Ovary (tissue), 9 donors: ENCODE data around the gene IRF9. TPM values are rescaled to one million over a fixed set of nuclear protein-coding genes. Genes with fewer than 3 reads are reported as not detected.

Experiments
- DNase-seq, 5 donors: peaks; one replicate each; pipeline ENCODE4 v3.0.0-alpha.2; 2019 to 2020
- H3K27ac ChIP-seq, 2 donors: fragments of 200-600 bp; one replicate each; pipeline versions ENCODE4 v1.5.1 to v1.8.0; 2019 to 2022
- H3K27me3 ChIP-seq: fragments of 200-600 bp; one replicate; pipeline ENCODE4 v1.8.0; 2022
- H3K36me3 ChIP-seq: fragments of 200-600 bp; sonication (generic); one replicate; pipeline ENCODE4 v1.5.1; 2019
- H3K4me1 ChIP-seq: one replicate; pipeline ENCODE4 v1.8.1; 2013; ENCODE audit warnings: mild to moderate bottlenecking, moderate library complexity; ENCODE audit not compliant: insufficient read depth
- H3K4me3 ChIP-seq: fragments of 200-600 bp; sonication (generic); one replicate; pipeline ENCODE4 v1.5.1; 2017
- H3K9me3 ChIP-seq, 2 donors: fragments of 200-600 bp in 1 of 2; sonication (generic) in 1 of 2; one replicate each; pipeline versions ENCODE4 v1.5.1 to v1.8.1; 2013 to 2019; ENCODE audit warnings: mild to moderate bottlenecking in 1 of 2, moderate library complexity in 1 of 2
- CTCF ChIP-seq, 3 donors: fragments of 450-650 bp in 2 of 3; fragments of 200-600 bp in 1 of 3; IDR thresholded peaks; one replicate each; pipeline versions ENCODE4 v1.5.1 to v1.8.0; 2016 to 2022; ENCODE audit warnings: antibody characterized with exemption in 3 of 3, mild to moderate bottlenecking in 1 of 3
- EP300 ChIP-seq: sonication (generic); formaldehyde crosslinking; IDR thresholded peaks from one replicate; pipeline ENCODE4 v1.6.1; 2017; ENCODE audit warnings: antibody characterized with exemption
- POLR2A ChIP-seq: fragments of 450-650 bp; IDR thresholded peaks from one replicate; pipeline ENCODE4 v1.6.1; 2017; ENCODE audit warnings: antibody characterized with exemption, mild to moderate bottlenecking, moderate library complexity
- WGBS, 3 donors: extraction: QIAGEN DNeasy Blood & Tissue Kit in 1 of 3; methylation state at CpG; one replicate each; pipeline versions ENCODE4 v1.1.5 to v1.1.7; 2013 to 2017; 5-methylcytosine and 5-hydroxymethylcytosine counted together
- intact Hi-C, 4 donors: fragments of 100-400 bp; cut with DNase I; formaldehyde crosslinking; loops; one replicate each; pipeline versions ENCODE4 v1.11.0 to v1.15.1; 2022 to 2023
- polyA plus RNA-seq, 2 donors: library from polyadenylated mRNA; stranded (reverse); fragments of 200-250 nt in 1 of 2; fragments of 350-450 nt in 1 of 2; fragmentation: Illumina TruSeq in 1 of 2; extraction: RNeasy Lipid Tissue Mini Kit (QIAGEN cat#74804) in 1 of 2; gene quantifications; one replicate each; pipeline ENCODE4 v1.2.3, GENCODE V29; 2013 to 2014
- total RNA-seq, 7 donors: library from RNA; depleted of rRNA in 2 of 7; stranded (reverse); fragments of >200 nt in 2 of 7; fragmentation: NEBNext Ultra II Directional in 3 of 7; extraction: Animal tissue kit (Norgen Biotek cat#: 25700) in 3 of 7; gene quantifications; one replicate each; pipeline versions ENCODE4 v1.1.0 to v1.2.4, GENCODE V29; 2016 to 2023
- donor health status: DM: no; HTN: no; CAD: no; lungs with moderate emphysema.
- donor health status: DM: no; HTN: no; CAD: no.
- donor health status: Bipolar disorder and iron deficiency.
- donor health status: DM: yes; HTN: yes; CAD: no.
- donor health status: DM: no; HTN: no; CAD: no.
- donor health status: DM: yes; HTN: yes; CAD: no.

The IRF9 gene
- total and polyA plus RNA-seq, 9 donors: 31.6 to 212 (median 80.4) TPM

- Histone ChIP-seq H3K27ac (no peak overlapping the region), H3K36me3 (no peaks in the 10 kb centered on the region), H3K4me1 (peaks cover 2% of the 10 kb centered on the region), H3K27me3 (no peaks in the 10 kb centered on the region), H3K4me3 (no peak overlapping the region), H3K9me3 (no peaks in the 10 kb centered on the region)
- no peak for DNase-seq
- WGBS, 3 donors: 70 to 76% (median 75%) methylated on average over 9 of the region's 9 CpGs
- intact Hi-C loops: no loop called here
- TF ChIP-seq EP300: no peak
- no peak for TF ChIP-seq POLR2A
- TF ChIP-seq CTCF (IDR thresholded peaks at IDR 0.05): no peak
These were observed 10.1 kb upstream of the IRF9 start for GRCh38 chr14:24150993-24151392.

- no peak for DNase-seq
- intact Hi-C loops: no loop called here
- Histone ChIP-seq H3K36me3 (no peaks in the 10 kb centered on the region), H3K27ac (no peak overlapping the region), H3K4me1 (peaks cover 2% of the 10 kb centered on the region), H3K9me3 (no peaks in the 10 kb centered on the region), H3K4me3 (no peak overlapping the region), H3K27me3 (no peaks in the 10 kb centered on the region)
- TF ChIP-seq EP300 (no peak), POLR2A (no peak), CTCF (IDR thresholded peaks at IDR 0.05) (no peak)
- WGBS, 3 donors: 90 to 92% (median 90%) methylated on average over 16 of the region's 16 CpGs
These were observed 9.5 kb upstream of the IRF9 start for GRCh38 chr14:24151404-24152080.

GRCh38 chr14:24155100-24155499 is 6.0 kb upstream of the IRF9 start:
- H3K27me3 ChIP-seq: no peaks in the 10 kb centered on the region
- H3K36me3 ChIP-seq: no peaks in the 10 kb centered on the region
- no peaks in the 10 kb centered on the region for H3K4me1 ChIP-seq
- 92 to 94% (median 93%) methylated on average over 10 of the region's 10 CpGs for WGBS, 3 donors
- H3K27ac ChIP-seq: no peak overlapping the region
- H3K4me3 ChIP-seq: no peak overlapping the region
- intact Hi-C loops: no loop called here
- TF ChIP-seq EP300: no peak
- no peak for TF ChIP-seq POLR2A
- TF ChIP-seq CTCF (IDR thresholded peaks at IDR 0.05): no peak
- no peak for DNase-seq
- H3K9me3 ChIP-seq: no peaks in the 10 kb centered on the region

- Histone ChIP-seq H3K27ac (no peak overlapping the region), H3K4me1 (no peaks in the 10 kb centered on the region), H3K4me3 (no peak overlapping the region), H3K36me3 (no peaks in the 10 kb centered on the region), H3K27me3 (no peaks in the 10 kb centered on the region), H3K9me3 (no peaks in the 10 kb centered on the region)
- intact Hi-C loops: no loop called here
- TF ChIP-seq CTCF (IDR thresholded peaks at IDR 0.05): no peak
- no peak for TF ChIP-seq POLR2A
- no peak for TF ChIP-seq EP300
- DNase-seq: no peak
- WGBS, 3 donors: 79 to 98% (median 86%) methylated on average over 1 of the region's 1 CpG
These were observed 4.2 kb upstream of the IRF9 start for GRCh38 chr14:24156840-24157239.
